NCI-H748 treated with DMSO at 0.1 percent for 48 hours (cell line): ENCODE results near the gene SETD3.
A peak's percentile ranks its signal among the peaks of the same experiment; 100 is the strongest.

Source experiments
- DNase-seq: peaks from one replicate; lab custom pipeline; 2025; lab: John Stamatoyannopoulos, UW

SETD3 gene

DNA sequence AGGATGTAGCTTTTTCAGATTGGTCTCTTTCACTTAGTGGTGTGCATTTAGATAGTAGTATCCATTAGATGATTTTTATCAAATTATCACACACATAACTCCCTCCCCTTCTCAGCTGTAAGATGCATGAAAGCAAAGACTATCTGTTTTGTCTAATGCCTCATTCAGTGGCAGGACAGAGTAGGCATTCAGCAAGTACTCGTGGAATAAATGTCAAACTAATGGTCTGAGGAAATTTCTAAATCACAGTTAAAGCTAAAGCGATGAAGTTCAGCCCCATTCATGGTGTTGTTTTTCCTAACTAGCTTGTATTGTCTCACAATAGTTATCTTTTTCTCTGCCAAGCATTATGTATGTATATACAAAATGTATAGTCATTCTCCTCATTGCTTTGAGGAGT, 16.7 kb upstream of the SETD3 start:
- no peak for DNase-seq

DNA sequence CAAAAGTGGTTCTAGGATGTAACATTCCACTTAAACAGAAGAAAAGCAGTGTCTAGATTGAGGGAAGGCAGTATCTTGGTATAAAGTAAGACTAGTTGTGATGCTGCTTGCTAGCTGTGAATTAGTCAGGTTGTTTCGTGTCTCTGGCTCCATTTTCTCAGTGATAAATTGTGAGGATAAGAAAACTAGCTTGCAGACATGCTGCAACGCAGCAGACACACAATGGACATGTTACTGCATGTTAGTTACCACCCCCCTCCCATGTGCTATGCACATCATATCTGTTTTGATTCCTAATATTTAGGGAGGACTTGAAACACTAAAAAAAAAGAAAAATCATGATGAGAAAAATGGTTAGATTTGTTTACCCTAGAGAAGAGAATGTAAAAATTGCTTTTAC, 3.4 kb upstream of the SETD3 start:
- no peak for DNase-seq

DNA sequence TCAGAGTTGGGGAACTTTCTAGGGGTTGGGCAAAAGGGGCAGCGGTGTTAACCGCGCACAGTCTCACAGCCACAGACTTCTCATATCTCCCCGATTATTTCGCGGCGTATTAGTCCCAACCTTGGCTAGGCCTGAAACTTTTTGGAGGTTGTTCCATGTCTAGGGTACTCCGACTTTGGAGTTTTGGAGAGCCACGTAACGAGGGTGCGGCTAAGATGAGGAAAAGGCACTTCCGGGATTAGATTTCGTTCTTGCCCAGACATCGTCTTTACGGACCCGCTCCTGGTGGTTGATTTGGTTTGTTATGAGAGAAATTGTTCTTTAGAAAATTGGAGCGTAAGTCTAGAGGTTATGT, 1.1 kb upstream of the SETD3 start:
- no peak for DNase-seq

DNA sequence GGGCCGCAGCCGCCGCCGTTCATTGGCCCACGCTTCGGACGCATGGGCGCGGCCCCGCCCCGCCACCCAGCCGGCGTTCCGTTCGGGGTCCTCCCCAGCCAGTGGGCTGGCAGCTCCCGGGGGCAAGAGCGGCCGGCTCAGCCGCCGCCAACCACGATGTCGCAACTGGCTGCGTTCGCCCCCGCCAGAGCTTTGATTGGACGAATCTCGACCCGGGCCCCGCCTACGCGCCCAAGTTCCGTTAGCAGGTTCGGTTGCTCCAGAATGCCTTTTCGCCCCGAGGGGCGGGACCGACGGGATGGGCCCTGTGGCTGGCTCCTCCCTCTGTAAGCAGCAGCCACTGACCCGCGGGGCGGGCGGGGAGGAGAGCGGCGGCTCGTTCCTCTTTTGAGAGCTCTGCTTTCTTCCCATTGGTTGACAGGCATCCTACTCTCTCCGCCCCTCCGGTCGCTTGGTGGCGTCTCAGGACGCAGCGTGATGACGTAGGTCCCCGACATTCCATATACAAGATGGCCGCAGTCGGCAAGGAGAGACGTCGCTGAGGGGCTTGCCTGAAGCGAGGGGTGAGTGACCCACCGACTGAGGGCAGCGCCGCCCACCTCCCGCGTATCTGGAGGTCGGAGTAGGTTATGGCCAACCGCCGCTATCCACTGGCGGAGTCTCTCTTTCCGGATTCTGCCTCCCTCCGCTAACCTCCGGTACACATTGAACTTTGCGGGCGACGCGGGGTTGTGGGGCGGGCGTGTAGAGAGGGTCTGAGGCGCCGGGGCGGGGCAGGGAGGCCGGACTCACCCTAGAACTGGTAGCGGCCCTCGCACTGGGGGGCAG, 472 bp upstream of the SETD3 start, which contains the start of gene CCNK:
Gene CCNK (plus strand): TSS at position 493 of the 828 bp plus-strand sequence. CDS start 11,269 bp downstream, outside the sequence.
- DNase-seq, result peak; percentile 99

DNA sequence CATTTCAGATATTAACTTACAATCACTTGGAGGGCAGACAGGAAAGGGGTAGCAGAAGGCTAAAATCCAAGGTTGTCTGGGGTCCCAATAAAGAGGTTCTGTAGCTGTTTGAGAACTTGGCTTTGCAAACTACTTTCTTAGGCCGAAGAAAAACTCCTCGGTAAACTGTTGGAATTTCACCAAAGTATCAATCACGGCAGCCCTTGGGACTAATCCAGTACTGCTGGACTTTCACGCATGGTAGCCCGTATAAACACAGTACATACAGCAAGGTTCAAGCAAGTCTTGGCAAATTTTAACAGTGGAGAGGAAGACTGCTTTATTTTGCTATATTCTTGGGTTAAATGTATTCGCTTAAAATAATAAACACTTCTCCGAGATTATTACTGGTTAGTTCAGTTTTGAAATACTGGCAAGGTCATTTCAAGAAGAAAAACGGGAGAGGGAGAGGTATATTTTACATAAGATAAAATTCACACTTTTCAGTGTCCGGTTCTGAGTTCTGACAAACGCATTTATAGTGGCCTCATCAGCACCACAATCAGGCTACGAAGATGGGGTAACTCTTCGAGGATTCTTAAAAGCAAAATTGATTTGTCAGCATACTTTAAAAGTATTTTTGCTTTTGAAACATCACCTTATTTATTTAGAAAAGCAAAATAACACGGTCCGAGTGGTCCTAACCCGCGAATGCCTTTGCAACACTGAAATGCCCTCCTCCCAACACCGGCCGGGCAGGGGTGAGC, 1.3 kb downstream of the SETD3 start:
- no peak for DNase-seq

DNA sequence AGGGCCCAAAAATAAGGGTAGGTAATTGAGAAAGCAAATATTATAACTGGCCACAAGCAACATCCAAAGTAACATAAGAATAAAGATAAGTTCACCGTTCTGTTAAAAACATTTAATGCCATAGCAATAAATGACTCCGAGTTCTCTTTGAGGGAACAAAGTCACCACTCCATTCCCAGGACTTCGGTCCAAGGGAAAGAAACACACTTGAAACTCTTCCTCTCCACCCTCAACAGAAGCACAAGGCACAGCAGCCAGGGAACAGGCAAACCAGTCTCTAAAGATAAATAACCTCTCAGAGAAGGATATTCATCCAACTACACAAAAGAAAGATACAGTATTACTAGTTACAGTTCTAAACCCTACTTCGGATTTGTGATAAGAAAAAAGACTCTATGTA, 2.5 kb downstream of the SETD3 start:
- no peak for DNase-seq

DNA sequence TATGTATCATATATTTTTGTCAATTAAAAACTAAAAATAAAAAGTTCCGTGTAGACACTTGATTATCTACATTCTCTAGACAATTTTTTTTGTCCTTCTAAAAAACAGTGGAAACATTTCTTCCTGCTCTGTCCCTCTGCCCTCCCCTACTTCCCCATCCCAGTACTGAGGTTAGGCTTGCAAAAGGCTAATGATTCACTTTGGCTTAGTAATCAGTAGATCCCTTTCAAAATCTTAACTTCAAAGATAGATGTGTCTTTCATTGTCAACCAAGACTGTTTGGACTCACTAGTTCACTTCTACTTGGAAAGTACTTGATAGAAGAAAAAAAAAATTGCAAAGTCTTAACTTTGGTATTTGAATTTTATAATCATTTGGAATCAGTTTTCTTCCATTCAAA, 3.8 kb downstream of the SETD3 start:
- DNase-seq, result no peak

DNA sequence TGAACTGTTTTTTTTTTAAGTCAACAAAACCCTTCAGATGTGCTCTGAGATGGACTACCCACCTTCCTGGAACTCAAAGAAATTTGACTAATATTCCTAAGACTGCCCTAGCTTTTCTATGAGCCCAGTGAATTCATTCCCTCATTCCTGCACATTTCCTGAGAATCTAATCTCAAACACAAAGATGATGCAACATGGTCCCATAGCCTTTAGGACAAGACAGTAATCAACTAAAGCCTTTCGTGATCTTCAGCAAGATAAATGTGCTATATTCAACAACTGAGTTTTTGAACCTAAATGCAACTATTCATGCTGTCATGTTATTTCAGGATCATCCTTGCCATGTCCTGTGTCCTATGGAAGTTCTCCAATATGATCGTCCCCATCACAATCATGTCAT, 5.0 kb downstream of the SETD3 start:
- DNase-seq, result no peak

DNA sequence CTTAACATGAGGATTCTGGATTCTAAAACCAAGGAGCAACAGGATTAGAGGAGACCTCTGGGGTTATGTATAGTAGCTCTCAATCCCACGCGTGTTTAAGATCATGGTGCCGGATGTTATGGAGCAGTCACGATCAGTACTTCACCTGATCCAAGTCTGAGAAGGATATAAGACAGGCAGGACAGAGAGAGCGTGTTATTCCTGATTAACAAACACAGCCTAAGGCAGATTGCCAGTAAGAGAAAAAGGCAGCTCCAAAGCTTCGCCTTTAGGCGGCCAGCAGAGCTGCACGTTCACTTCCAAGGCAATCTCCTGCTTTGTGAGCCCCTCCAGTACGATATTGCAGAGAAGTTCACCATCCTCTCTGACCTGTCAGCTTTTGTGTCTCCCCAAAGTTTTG, 5.5 kb downstream of the SETD3 start:
- DNase-seq, result no peak

DNA sequence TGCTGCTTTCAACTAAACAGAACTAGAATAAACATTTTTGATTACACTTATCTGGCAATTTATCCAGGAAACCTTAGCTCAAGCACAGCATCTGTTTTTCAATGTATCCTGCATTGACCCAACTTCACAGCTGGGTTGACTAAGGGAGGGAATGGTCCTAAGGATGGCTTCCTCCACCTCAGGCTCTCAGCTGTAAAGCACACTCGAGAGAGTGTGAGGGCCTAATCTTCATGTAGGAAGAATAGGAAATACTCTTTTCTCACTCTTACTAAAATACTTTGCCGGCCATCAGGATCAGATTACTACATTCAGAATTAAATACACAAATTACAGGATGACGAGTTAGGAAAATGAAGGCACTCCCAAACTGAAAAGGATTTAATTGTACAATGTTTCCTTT, 7.2 kb downstream of the SETD3 start:
- DNase-seq, result no peak

DNA sequence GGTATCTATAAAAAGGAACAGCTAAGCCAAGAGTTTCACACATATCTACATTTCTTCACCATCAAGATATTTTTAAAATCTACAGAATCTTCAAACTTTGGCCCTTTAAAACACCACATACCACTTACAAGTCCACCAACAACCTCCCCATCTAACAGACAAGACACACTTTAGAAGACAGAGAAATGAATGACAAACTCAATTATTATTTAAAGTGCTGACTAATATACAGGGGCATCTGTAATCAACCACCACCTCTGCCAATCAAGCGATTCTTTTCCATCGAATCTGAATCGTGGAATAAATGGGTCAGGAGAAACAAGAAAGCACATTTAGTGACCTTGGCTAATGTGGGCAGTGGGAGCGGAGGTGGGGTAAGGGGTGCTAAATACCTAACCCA, 7.7 kb downstream of the SETD3 start:
- DNase-seq, result no peak

DNA sequence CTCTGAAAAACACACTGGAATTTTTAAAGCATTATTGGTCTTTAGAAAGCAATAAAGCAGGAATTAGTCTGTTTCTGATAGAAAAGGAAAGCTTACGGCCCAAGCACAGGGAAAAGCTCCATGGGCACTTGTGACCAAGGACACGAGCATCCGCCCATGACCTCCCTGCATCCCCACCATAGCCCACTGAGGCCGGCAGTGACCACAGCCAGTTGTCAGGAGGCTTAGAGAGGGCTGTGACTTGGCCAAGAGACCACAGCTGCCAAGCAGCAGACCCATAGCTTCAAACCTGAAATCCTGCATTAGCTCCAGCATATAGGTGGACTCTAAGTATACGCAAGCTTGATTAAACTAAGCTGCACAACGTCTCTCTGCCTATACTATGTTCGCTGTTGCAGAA, 8.9 kb downstream of the SETD3 start:
- DNase-seq, result no peak

DNA sequence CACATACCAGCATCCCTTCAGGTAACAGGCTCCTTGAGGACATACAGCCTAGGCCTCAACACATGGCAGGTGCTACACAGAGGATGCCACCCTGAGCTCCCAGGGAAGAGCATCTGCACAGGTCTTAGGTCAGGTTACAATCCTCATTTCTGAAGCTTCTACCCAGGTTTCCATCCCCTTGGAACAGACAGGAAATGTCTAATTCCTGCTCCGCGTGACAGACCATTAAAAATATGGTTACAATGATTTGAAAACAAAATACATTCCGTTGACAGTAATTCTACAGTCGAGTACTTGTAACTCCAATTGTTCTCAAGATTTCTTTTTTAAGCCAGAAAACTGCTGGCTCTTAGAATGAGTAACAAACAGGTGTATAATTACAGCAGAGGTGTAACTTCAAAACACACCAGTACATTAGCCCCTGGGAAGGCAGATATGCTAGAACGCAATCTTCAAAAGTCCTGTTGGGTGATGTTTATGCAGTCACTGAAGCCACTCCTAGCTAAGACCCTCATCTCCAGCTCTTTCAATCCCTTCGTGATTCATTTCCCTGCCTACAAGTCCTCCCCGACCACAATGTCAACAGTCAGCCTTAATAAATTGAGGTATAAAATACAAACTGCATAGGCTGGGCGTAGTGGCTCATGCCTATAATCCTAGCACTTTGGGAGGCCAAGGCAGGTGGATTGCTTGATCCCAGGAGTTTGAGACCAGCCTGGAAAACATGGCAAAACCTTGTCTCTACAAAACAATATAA, 11.6 kb downstream of the SETD3 start:
- no peak for DNase-seq

DNA sequence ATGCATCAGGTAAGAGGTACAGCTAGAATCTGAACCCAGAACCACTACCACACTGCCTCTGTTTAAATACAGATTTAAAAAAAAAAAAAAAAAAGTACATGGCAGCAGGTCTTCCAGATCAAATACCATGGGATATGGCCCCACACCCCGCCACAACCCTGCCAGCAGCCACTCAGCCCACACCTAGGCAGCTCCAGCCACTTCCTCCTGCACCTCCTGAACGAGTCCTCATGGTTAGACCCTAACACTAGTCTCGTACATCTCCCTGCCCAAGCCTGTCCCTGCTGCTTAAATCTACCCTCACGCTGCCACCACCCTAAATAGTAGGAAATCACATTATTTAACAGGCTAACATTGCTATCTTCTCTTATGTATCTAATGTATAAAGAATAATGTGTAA, 12.6 kb downstream of the SETD3 start:
- DNase-seq, result no peak

DNA sequence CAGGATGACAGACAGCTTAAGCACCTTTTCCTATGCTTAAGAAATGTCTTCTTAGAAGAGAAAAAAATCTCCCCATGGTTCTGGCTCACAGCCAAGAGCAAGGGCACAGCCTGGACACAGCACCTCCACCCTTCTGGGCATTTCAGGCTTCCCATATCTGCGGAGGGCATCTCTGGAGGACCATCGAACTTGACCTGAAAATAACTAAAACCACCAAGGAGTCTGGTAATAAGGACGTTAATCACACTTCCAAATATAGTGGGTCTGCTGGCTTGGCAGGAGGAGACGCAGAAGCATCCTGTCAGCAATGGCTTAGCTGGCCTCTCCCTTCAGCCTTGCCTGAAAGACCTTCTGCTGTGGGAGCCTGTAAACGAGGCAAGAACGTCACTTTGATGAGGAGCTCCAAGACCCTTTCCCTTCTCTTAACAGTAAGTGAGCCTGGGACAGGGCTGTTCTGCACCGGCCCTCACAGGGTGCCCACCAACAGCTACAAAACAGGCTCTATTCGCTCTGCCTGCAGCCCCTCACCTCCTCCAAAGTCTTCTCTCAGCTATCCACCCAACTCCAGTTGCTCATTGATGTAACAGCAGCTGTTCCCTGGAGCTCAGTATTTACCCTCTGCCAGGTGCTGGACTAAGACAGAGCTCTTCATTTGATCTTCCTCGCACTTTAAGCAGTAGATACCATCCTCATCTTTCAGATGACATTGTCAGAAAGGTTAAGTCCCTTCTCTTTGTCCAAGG, 13.2 kb downstream of the SETD3 start:
- no peak for DNase-seq

DNA sequence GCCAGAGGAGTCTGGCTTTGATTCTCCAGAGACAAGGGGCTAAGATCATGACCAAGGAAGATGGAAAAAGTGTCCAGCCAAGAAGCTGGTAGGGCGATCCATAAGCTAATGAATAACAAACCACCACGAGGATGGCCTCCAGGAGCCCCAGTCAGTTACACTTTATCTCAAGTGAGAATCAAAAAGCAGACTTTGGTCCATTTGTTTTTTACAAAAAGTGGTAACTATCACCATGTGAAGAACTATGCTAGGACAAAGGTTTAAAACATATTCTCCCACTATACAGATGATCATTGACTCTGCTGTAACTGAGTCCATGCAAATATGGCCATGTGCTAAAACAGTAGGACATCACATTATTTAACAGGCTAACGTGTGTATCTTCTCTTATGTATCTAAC, 13.9 kb downstream of the SETD3 start:
- no peak for DNase-seq

DNA sequence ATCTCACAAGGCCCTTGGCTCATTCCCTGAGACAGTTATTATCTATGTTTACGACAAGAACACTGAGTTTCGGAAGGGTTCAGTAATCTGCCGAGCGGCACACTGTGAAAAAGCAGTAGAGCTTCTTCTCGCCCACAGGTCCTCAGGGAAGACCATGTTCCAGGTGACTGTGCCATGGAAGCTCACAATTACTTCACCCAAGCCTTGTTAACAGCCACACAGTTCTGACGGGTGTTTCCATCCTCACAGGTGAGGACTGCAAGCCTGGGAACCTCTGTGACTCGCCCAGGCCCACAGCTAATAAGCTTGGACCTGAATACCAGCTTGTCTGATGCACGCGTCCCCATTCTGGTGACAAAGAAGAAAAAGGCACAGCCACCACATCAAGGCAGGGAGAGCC, 15.4 kb downstream of the SETD3 start:
- no peak for DNase-seq

DNA sequence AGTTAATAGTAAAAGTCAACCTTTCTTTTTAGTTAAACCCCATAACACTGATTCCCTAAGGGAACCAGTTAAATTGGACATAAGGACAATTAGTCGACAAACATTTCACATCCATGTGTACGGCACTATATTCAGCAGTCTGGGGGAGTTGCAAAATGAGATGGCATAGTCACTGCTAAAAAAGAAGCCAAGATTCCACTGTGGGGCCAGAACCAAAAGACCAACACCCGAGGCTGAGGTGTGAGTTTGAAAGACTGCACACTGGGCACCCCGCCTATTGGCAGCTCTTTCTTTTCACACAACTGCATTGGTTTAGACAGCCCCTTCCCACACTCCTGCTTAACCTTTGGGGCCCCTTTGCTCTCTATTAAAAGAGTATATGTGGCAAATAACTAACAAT, 16.7 kb downstream of the SETD3 start:
- no peak for DNase-seq

DNA sequence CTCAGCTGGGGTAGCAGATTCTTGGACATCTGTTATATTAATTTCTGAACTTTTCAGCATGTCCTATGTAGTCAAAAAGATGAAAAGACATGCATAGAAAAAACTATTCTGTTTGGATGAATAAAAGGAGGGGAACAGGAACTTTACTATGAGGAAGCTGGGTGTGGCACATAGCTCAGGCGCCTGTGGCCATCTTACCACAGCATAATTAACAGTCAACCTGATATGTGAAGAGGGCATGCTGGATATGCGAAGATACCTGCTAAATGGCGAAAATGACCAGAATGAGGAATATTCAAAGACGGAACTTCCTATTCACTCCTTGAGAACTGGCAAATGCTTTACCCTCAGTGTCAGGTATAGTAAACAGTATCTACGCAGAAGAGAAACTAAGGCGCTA, 18.4 kb downstream of the SETD3 start:
- no peak for DNase-seq

DNA sequence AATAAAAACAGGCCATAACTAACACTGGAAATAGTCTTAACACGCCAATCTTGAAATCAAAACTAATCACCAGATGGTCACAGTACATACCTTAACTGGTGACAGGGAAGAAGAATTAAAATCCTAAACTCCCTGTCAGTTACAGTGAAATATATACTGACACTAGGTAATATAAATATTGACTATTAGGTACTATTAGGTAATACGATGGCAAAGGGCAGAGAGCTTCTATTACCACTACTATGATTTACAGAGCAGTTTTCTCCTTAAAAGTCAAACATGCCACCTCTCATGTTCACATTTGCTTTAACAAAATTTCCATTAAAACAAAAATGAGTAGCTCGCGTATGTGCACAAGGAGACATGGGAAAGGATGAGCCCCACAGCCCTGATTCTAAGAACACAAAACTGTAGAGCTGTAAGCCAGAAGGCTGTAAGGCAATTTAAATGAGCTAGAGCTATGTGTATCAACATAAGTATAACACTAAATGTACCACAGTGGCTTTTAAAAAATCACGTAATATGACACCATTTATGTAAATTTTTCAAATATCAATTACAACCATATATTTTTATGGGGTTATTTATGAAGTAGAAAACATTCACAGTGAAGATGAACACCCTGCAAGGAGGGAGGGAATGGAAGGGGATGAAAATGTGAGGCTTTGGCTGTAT, 19.1 kb downstream of the SETD3 start:
- no peak for DNase-seq

DNA sequence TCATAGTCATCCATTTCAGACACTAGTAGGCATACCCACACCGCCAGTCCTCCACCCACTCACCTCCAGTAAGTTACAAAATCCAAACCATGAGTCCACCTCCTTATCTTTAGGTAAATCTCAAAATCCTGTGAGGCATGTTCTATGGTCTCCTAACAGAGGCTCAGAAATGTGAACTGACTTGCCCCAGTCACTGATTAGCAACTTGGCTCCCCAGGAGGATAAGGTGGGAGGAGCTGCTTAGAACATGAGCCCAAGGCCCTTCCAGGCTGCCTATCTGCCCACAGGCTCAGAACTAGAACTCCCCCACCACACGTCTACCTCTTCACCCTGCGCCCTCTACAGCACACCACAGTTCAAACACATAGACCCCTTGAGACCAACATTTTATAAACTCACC, 19.9 kb downstream of the SETD3 start:
- DNase-seq, result no peak
